Psoas muscle (tissue), 8 donors: ENCODE results near the gene LARP7. TPM values are rescaled to one million over a fixed set of nuclear protein-coding genes. Genes with fewer than 3 reads are reported as not detected.
A peak's percentile ranks its signal among the peaks of the same experiment; 100 is the strongest.

Experiments
- ATAC-seq, 4 donors: fragments of 200-7000 bp; cut with Tn5 transposase; one replicate each; pipeline ENCODE4 v1.9.1; 2020; ENCODE audit warnings: moderate library complexity in 3 of 4, mild to moderate bottlenecking in 2 of 4
- DNase-seq, 2 donors: peaks; one replicate each; pipeline ENCODE4 v3.0.0-alpha.2; 2020
- H3K27ac ChIP-seq: fragments of 200-600 bp; one replicate; pipeline ENCODE4 v1.8.0; 2022
- H3K27me3 ChIP-seq, 3 donors: fragments of 200-600 bp in 1 of 3; one replicate each; pipeline versions ENCODE4 v1.6.1 to v1.8.0; 2013 to 2022; ENCODE audit warnings: low read length in 2 of 3, mild to moderate bottlenecking in 2 of 3, moderate library complexity in 1 of 3; ENCODE audit not compliant: insufficient read depth in 3 of 3
- H3K36me3 ChIP-seq, 2 donors: fragments of 200-600 bp in 1 of 2; one replicate each; pipeline versions ENCODE4 v1.6.1 to v1.8.0; 2013 to 2022; ENCODE audit warnings: low read depth in 1 of 2, mild to moderate bottlenecking in 1 of 2, moderate library complexity in 1 of 2; ENCODE audit not compliant: insufficient read depth in 1 of 2
- H3K4me1 ChIP-seq: fragments of 200-600 bp; one replicate; pipeline ENCODE4 v1.8.0; 2022
- H3K4me3 ChIP-seq: fragments of 200-600 bp; one replicate; pipeline ENCODE4 v1.8.0; 2022; ENCODE audit warnings: mild to moderate bottlenecking
- H3K9me3 ChIP-seq: fragments of 200-600 bp; one replicate; pipeline ENCODE4 v1.8.0; 2022
- CTCF ChIP-seq: fragments of 200-600 bp; IDR thresholded peaks from one replicate; pipeline ENCODE4 v1.8.0; 2022; ENCODE audit warnings: antibody characterized with exemption
- WGBS, 3 donors: extraction: QIAGEN DNeasy Blood & Tissue Kit; methylation state at CpG; one replicate each; pipeline versions ENCODE4 v1.1.6 to v1.1.7; 2013; 5-methylcytosine and 5-hydroxymethylcytosine counted together
- intact Hi-C, 2 donors: fragments of 100-400 bp; cut with DNase I; formaldehyde crosslinking; loops; one replicate each; pipeline versions ENCODE4 v1.11.0 to v1.14.2; 2022
- long read RNA-seq, 2 donors: library from polyadenylated mRNA; unstranded; transcript quantifications; one replicate each; pipeline ENCODE4 v2.0.0, GENCODE V29; 2021
- polyA plus RNA-seq, 3 donors: library from polyadenylated mRNA; stranded (reverse); fragments of 200-250 nt; gene quantifications; one replicate each; pipeline ENCODE4 v1.2.3, GENCODE V29; 2013
- total RNA-seq, 4 donors: library from RNA; stranded (reverse); fragmentation: NEBNext Ultra II Directional in 2 of 4; extraction: Animal tissue kit (Norgen Biotek cat#: 25700) in 2 of 4; gene quantifications; one replicate each; pipeline versions ENCODE4 v1.2.1 to v1.2.4, GENCODE V29; 2021 to 2023
- donor health status: healthy with polysubstance abuse.
- donor health status: DM: no; HTN: no; CAD: no; lungs with moderate emphysema.
- donor health status: Bipolar disorder and iron deficiency.
- donor health status: healthy.
- donor health status: DM: yes; HTN: yes; CAD: no.
- donor health status: DM: no; HTN: no; CAD: no.
- donor health status: DM: no; HTN: no; CAD: no.
- donor health status: DM: yes; HTN: yes; CAD: no.

The LARP7 gene
- total RNA-seq, result 10 to 100 TPM; 25.7 to 39.6 (median 32.5) TPM
- 10 to 100 TPM; 30.5 to 45.5 (median 32.9) TPM for polyA plus RNA-seq
- long read RNA-seq, donor 1, partial matches to known transcripts, result 3 of 10 reads
- long read RNA-seq, donor 1, other reads (novel, unspliced or antisense), result 3 of 10 reads
- long read RNA-seq, donor 2, transcript LARP7-201 (13 exons, 2,164 nt), result major isoform, 8 of 33 reads
- long read RNA-seq, donor 2, partial matches to known transcripts, result 12 of 33 reads
- long read RNA-seq, donor 2, other reads (novel, unspliced or antisense), result 8 of 33 reads

- peak; percentile 95 to 97 (median 96) for ATAC-seq
Measured at GRCh38 chr4:112636688-112637551, at the start of gene LARP7, which contains the start of gene ZGRF1. Gene LARP7, plus strand, starts transcription at chr4:112637143. Its CDS starts 7,527 bp downstream, at chr4:112644670. Gene ZGRF1, minus strand, starts transcription at chr4:112636909. Its CDS starts 3,733 bp downstream, at chr4:112633176.

GRCh38 chr4:112589206-112589605 lies 47.7 kb upstream of the LARP7 start:
- H3K27me3 ChIP-seq, result no peaks in the 10 kb centered on the region
- ATAC-seq (no peak), DNase-seq (no peak)
- H3K4me1 ChIP-seq, result no peaks in the 10 kb centered on the region
- no peaks in the 10 kb centered on the region for H3K9me3 ChIP-seq
- TF ChIP-seq CTCF, result no peak
- intact Hi-C loops, result no loop called here
- no peak overlapping the region for H3K27ac ChIP-seq
- H3K36me3 ChIP-seq, result no peaks in the 10 kb centered on the region
- H3K4me3 ChIP-seq, result no peak overlapping the region

More at GRCh38 chr4:112636688-112637551, at the start of gene LARP7, which contains the start of gene ZGRF1:
- Histone ChIP-seq H3K27me3 (no peaks in the 10 kb centered on the region), H3K9me3 (no peaks in the 10 kb centered on the region), H3K4me1 (peaks cover 17% of the 10 kb centered on the region), H3K36me3 (peaks cover 0 to 13% of the 10 kb centered on the region in 2 donors), H3K4me3 (peak within 1 kb of the TSS; percentile 80), H3K27ac (peak within 1 kb of the TSS; percentile 94)
- peak; percentile 84 for TF ChIP-seq CTCF
- intact Hi-C loops, result loop anchor here (2.0 to 10.0 kb wide), 4 partner anchors 35 to 308 kb away; no protein-coding TSS in a partner anchor
- WGBS, 3 donors, result 0 to 1% (median 0%) methylated on average over 66 of the region's 66 CpGs
- peak; percentile 99 for DNase-seq

DNA sequence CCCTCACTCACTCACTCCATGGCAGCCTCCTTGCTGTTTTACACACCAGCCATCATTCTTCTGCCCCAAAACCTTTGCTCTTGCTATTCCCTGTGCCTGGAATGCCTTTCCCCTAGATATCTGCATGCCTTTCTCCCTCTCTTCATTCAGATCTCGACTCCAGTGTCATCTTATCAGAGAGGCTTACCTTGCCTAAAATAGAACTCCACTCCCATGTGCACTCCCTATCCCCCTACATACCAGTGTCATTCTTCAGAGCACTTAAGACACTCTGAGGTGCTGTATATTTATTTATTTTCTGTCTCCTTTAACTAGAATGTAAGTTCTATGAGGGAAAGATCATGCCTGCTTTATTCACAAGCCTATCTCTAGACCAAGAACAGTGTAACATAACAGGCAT lies 45.4 kb upstream of the LARP7 start:
- DNase-seq (no peak), ATAC-seq (no peak)
- no peaks in the 10 kb centered on the region for H3K27me3 ChIP-seq
- H3K4me3 ChIP-seq, result no peak overlapping the region
- no peak overlapping the region for H3K27ac ChIP-seq
- no peak for TF ChIP-seq CTCF
- no peaks in the 10 kb centered on the region for H3K9me3 ChIP-seq
- WGBS, 3 donors, result 35 to 58% (median 43%) methylated on average over 1 of the region's 1 CpG
- intact Hi-C loops, result no loop called here
- H3K4me1 ChIP-seq, result no peaks in the 10 kb centered on the region
- H3K36me3 ChIP-seq, result no peaks in the 10 kb centered on the region

DNA sequence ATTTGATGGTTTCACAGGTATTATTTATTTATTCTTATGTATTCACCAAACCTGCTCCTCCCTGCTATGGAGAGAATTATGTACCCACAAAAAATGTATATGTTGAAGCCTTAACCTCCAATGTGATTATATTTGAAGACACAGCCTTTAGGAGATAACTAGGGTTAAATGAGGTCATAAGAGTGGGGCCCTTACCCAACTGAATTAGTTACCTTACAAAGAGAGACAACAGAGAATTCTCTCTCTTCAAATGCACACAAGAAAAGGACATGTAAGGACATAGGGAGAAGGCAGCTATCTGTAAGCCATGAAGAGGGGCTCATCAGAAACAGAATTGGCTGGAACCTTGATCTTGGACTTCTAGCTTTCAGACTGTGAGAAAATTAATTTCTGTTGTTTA lies 44.2 kb upstream of the LARP7 start:
- Histone ChIP-seq H3K27ac (no peak overlapping the region), H3K4me1 (no peaks in the 10 kb centered on the region), H3K4me3 (no peak overlapping the region), H3K36me3 (no peaks in the 10 kb centered on the region), H3K27me3 (no peaks in the 10 kb centered on the region), H3K9me3 (no peaks in the 10 kb centered on the region)
- no peak for DNase-seq
- ATAC-seq, result no peak
- intact Hi-C loops, result no loop called here
- TF ChIP-seq CTCF, result no peak
